ENCODE results near the gene QRICH2. TPM values are rescaled to one million over a fixed set of nuclear protein-coding genes. Genes with fewer than 3 reads are reported as not detected.

QRICH2 gene
- total and polyA plus RNA-seq, 10 of the 15 experiments (the other 5 are each of a cell fraction or from before 2014, with no cell fraction given) = 0.04 to 0.72 (median 0.25) TPM

DNA sequence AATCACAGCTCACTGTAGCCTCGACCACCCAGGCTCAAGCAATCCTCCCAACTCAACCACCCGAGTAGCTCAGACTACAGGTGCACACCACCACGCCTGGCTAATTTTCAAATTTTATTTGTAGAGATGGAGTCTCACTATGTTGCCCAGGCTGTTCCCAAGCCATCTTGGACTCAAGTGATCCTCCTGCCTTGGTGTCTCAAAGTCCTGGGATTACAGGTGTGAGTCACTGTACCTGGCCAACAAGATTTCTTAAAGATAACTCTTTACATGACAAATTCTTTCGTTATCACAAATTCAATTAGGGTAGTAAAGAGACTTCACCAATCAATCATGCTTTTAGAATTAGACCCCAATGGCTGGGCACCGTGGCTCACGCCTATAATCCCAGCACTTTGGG is 33.2 kb upstream of the QRICH2 start (continued):
- TF ChIP-seq, protein P1, sequence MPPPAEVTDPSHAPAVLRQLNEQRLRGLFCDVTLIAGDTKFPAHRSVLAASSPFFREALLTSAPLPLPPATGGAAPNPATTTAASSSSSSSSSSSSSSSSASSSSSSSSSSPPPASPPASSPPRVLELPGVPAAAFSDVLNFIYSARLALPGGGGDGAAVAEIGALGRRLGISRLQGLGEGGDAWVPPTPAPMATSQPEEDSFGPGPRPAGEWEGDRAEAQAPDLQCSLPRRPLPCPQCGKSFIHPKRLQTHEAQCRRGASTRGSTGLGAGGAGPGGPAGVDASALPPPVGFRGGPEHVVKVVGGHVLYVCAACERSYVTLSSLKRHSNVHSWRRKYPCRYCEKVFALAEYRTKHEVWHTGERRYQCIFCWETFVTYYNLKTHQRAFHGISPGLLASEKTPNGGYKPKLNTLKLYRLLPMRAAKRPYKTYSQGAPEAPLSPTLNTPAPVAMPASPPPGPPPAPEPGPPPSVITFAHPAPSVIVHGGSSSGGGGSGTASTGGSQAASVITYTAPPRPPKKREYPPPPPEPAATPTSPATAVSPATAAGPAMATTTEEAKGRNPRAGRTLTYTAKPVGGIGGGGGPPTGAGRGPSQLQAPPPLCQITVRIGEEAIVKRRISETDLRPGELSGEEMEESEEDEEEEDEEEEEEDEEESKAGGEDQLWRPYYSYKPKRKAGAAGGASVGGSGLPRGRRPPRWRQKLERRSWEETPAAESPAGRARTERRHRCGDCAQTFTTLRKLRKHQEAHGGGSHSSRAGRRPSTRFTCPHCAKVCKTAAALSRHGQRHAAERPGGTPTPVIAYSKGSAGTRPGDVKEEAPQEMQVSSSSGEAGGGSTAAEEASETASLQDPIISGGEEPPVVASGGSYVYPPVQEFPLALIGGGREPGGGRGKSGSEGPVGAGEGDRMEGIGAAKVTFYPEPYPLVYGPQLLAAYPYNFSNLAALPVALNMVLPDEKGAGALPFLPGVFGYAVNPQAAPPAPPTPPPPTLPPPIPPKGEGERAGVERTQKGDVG (CRISPR knock-in tag; IDR thresholded peaks at IDR 0.05) = no peak

DNA sequence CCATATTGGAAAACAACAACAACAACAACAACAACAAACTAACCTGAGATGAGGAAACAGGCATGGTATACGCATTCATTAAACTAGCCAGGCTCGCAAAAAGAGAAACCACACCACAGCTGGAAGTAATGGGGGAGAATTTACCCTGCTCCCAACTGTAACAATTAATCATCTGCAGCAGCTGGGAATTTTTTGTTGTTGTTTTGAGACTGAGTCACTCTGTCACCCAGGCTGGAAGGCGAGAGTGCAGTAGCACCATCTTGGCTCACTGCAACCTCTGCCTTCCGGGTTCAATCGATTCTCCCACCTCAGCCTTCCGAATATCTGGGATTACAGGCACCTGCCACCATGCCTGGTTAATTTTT is 29.3 kb upstream of the QRICH2 start:
- no peak for ATAC-seq
- Histone ChIP-seq H4K20me1 (ENCODE audit: control insufficient read depth, insufficient read depth) (no peaks in the 10 kb centered on the region), H3K79me2 (ENCODE audit: control insufficient read depth, insufficient read depth, low read length) (no peaks in the 10 kb centered on the region), H3K9me3 (replicated peaks; ENCODE audit: control insufficient read depth, insufficient read depth, low read length) (no peaks in the 10 kb centered on the region), H3K9ac (ENCODE audit: control insufficient read depth, insufficient read depth, low read length) (no peak overlapping the region), H3K27ac (ENCODE audit: control insufficient read depth, insufficient read depth) (no peak overlapping the region), H3K36me3 (ENCODE audit: control insufficient read depth in 2 of 2, insufficient read depth in 2 of 2, low read length in 1 of 2) (0 out of 4 replicates have a peak, but pooled peaks cover 0 to 6% of the 10 kb centered on the region in 2 experiments), H3K4me1 (ENCODE audit: control insufficient read depth, insufficient read depth, low read length) (no peaks in the 10 kb centered on the region), H3K27me3 (replicated peaks in 1 of 2; ENCODE audit: control insufficient read depth in 2 of 2, insufficient read depth in 2 of 2, low read length in 1 of 2) (no peaks in the 10 kb centered on the region), H2AFZ (ENCODE audit: control insufficient read depth, low read depth, low read length) (no peak overlapping the region), H3K4me2 (ENCODE audit: control insufficient read depth, insufficient read depth) (no peak overlapping the region), H3K4me3 (no peak overlapping the region)
- DNase-seq (ENCODE audit: low read depth, low spot score) = no peak
- ChIA-PET SMC1A (ENCODE audit: uncharacterized antibody, unreplicated experiment) (interaction anchor here (1.3 to 2.1 kb wide), 3 partner anchors 10 to 60 kb away, joined by 4 to 5 read pairs (median 4); partner anchors contain the start of gene PRPSAP1), RAD21 (ENCODE audit: unreplicated experiment) (no interaction called here), CTCF (interaction anchor here (0.9 to 1.0 kb wide), 2 partner anchors 48 to 61 kb away, joined by 3 read pairs; no protein-coding TSS in a partner anchor), POLR2A (interaction anchor here (0.5 to 2.0 kb wide), 2 partner anchors 16 to 214 kb away, joined by 3 to 5 read pairs; partner anchors contain the start of gene PRPSAP1)
- TF ChIP-seq YBX1 (IDR thresholded peaks at IDR 0.05) (no peak), ATF7 (IDR thresholded peaks at IDR 0.05; ENCODE audit: low read depth) (no peak), RFX5 (IDR thresholded peaks at IDR 0.05; ENCODE audit: low read depth, low read length) (no peak)
- TF ChIP-seq, protein P2, sequence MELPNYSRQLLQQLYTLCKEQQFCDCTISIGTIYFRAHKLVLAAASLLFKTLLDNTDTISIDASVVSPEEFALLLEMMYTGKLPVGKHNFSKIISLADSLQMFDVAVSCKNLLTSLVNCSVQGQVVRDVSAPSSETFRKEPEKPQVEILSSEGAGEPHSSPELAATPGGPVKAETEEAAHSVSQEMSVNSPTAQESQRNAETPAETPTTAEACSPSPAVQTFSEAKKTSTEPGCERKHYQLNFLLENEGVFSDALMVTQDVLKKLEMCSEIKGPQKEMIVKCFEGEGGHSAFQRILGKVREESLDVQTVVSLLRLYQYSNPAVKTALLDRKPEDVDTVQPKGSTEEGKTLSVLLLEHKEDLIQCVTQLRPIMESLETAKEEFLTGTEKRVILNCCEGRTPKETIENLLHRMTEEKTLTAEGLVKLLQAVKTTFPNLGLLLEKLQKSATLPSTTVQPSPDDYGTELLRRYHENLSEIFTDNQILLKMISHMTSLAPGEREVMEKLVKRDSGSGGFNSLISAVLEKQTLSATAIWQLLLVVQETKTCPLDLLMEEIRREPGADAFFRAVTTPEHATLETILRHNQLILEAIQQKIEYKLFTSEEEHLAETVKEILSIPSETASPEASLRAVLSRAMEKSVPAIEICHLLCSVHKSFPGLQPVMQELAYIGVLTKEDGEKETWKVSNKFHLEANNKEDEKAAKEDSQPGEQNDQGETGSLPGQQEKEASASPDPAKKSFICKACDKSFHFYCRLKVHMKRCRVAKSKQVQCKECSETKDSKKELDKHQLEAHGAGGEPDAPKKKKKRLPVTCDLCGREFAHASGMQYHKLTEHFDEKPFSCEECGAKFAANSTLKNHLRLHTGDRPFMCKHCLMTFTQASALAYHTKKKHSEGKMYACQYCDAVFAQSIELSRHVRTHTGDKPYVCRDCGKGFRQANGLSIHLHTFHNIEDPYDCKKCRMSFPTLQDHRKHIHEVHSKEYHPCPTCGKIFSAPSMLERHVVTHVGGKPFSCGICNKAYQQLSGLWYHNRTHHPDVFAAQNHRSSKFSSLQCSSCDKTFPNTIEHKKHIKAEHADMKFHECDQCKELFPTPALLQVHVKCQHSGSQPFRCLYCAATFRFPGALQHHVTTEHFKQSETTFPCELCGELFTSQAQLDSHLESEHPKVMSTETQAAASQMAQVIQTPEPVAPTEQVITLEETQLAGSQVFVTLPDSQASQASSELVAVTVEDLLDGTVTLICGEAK (IDR thresholded peaks at IDR 0.05; ENCODE audit: borderline replicate concordance) = no peak
- TF ChIP-seq, protein P3, sequence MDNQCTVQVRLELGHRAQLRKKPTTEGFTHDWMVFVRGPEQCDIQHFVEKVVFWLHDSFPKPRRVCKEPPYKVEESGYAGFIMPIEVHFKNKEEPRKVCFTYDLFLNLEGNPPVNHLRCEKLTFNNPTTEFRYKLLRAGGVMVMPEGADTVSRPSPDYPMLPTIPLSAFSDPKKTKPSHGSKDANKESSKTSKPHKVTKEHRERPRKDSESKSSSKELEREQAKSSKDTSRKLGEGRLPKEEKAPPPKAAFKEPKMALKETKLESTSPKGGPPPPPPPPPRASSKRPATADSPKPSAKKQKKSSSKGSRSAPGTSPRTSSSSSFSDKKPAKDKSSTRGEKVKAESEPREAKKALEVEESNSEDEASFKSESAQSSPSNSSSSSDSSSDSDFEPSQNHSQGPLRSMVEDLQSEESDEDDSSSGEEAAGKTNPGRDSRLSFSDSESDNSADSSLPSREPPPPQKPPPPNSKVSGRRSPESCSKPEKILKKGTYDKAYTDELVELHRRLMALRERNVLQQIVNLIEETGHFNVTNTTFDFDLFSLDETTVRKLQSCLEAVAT (IDR thresholded peaks at IDR 0.05) = no peak
- intact Hi-C loops (cut with micrococcal nuclease; ENCODE audit: unreplicated experiment) = no loop called here
- 94% methylated on average over 6 of the region's 6 CpGs for WGBS (ENCODE audit: insufficient coverage, insufficient replicate concordance, low lambda C conversion rate, missing lambda C conversion rate)
- BruUV-seq (replicated peaks) = no TSS peak
- no peak for FAIRE-seq
- in situ Hi-C loops (cut with MboI) = no loop called here
